GM21526 (cell line): ENCODE results near the gene BMPER.

Experiments
- ATAC-seq: cut with Tn5 transposase; IDR thresholded peaks from one replicate; pipeline ENCODE4 v1.9.1; 2021; ENCODE audit warnings: moderate library complexity; ENCODE audit not compliant: unreplicated experiment, low FRiP score

BMPER gene

GRCh38 chr7:33961948-33962347 lies 56.6 kb downstream of the BMPER start:
- ATAC-seq: no peak

- no peak for ATAC-seq
Observed at GRCh38 chr7:33964417-33965182, 59.3 kb downstream of the BMPER start.

GRCh38 chr7:33965183-33965744 lies 59.9 kb downstream of the BMPER start:
- no peak for ATAC-seq

- ATAC-seq: no peak
Observed at GRCh38 chr7:33968591-33968990, 63.3 kb downstream of the BMPER start.

- ATAC-seq: no peak
Observed at GRCh38 chr7:33970536-33970935, 65.2 kb downstream of the BMPER start.

- ATAC-seq: no peak
Observed at GRCh38 chr7:33971106-33971505, 65.8 kb downstream of the BMPER start.

- no peak for ATAC-seq
Observed at GRCh38 chr7:33973231-33974015, 68.1 kb downstream of the BMPER start.

- no peak for ATAC-seq
Observed at GRCh38 chr7:33979300-33979806, 74.0 kb downstream of the BMPER start.

- ATAC-seq: no peak
Observed at GRCh38 chr7:33979807-33980355, 74.5 kb downstream of the BMPER start.

GRCh38 chr7:33981226-33981625 lies 75.9 kb downstream of the BMPER start:
- ATAC-seq: no peak

GRCh38 chr7:33981671-33982424 lies 76.5 kb downstream of the BMPER start:
- ATAC-seq: no peak

- ATAC-seq: no peak
Observed at GRCh38 chr7:33982425-33982786, 77.1 kb downstream of the BMPER start.

- no peak for ATAC-seq
Observed at GRCh38 chr7:33986451-33986850, 81.1 kb downstream of the BMPER start.

GRCh38 chr7:33986951-33987947 lies 81.9 kb downstream of the BMPER start:
- ATAC-seq: no peak

- no peak for ATAC-seq
Observed at GRCh38 chr7:33996899-33997298, 91.6 kb downstream of the BMPER start.

- ATAC-seq: no peak
Observed at GRCh38 chr7:33998476-33998875, 93.1 kb downstream of the BMPER start.

GRCh38 chr7:34011017-34011695 lies 105.8 kb downstream of the BMPER start:
- no peak for ATAC-seq

- no peak for ATAC-seq
Observed at GRCh38 chr7:34011696-34012095, 106.4 kb downstream of the BMPER start.

GRCh38 chr7:34013421-34013820 lies 108.1 kb downstream of the BMPER start:
- no peak for ATAC-seq
